ENCODE data around the gene ZNF789. TPM values are rescaled to one million over a fixed set of nuclear protein-coding genes. Genes with fewer than 3 reads are reported as not detected.

ZNF789 gene
- total and polyA plus RNA-seq, 9 of the 15 experiments (the other 6 are each of a cell fraction or from before 2014, with no cell fraction given) = 6.1 to 57.0 (median 24.8) TPM

- TF ChIP-seq EP400 (IDR thresholded peaks at IDR 0.05) = peak; percentile 98
- TF ChIP-seq ZEB2 (IDR thresholded peaks at IDR 0.05) = 0 out of 2 replicates have a peak, but pooled peaks have one; percentile 61
- TF ChIP-seq HIVEP1 (CRISPR knock-in tag; IDR thresholded peaks at IDR 0.05) = 0 out of 2 replicates have a peak, but pooled peaks have one; percentile 40
- peak; percentile 96 for TF ChIP-seq C11orf30 (IDR thresholded peaks at IDR 0.05; ENCODE audit: low read depth)
- peak; percentile 91; the same call in 1 of the 2 replicates for TF ChIP-seq CREB3L1 (IDR thresholded peaks at IDR 0.05; ENCODE audit: borderline replicate concordance, low read depth)
- peak; percentile 78 for TF ChIP-seq TAF7 (tag; IDR thresholded peaks at IDR 0.05)
- no peak; a peak in 2 of 3 replicates for TF ChIP-seq CBX3 (IDR thresholded peaks at IDR 0.05; ENCODE audit: borderline replicate concordance in 1 of 2, low read length in 2 of 2)
- TF ChIP-seq JUND (IDR thresholded peaks at IDR 0.05; ENCODE audit: borderline replicate concordance, low read depth, low read length) = peak; percentile 81
- TF ChIP-seq JUND (tag; IDR thresholded peaks at IDR 0.05; ENCODE audit: borderline replicate concordance, low read depth, low read length) = peak; percentile 36; the same call in 1 of the 3 replicates
- TF ChIP-seq BACH1 (tag; IDR thresholded peaks at IDR 0.05) = no peak
- TF ChIP-seq, protein P1, sequence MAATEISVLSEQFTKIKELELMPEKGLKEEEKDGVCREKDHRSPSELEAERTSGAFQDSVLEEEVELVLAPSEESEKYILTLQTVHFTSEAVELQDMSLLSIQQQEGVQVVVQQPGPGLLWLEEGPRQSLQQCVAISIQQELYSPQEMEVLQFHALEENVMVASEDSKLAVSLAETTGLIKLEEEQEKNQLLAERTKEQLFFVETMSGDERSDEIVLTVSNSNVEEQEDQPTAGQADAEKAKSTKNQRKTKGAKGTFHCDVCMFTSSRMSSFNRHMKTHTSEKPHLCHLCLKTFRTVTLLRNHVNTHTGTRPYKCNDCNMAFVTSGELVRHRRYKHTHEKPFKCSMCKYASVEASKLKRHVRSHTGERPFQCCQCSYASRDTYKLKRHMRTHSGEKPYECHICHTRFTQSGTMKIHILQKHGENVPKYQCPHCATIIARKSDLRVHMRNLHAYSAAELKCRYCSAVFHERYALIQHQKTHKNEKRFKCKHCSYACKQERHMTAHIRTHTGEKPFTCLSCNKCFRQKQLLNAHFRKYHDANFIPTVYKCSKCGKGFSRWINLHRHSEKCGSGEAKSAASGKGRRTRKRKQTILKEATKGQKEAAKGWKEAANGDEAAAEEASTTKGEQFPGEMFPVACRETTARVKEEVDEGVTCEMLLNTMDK (IDR thresholded peaks at IDR 0.05; ENCODE audit: borderline replicate concordance, insufficient read depth, low read depth, low read length, poor library complexity, severe bottlenecking) = no peak
- TF ChIP-seq, protein P2, sequence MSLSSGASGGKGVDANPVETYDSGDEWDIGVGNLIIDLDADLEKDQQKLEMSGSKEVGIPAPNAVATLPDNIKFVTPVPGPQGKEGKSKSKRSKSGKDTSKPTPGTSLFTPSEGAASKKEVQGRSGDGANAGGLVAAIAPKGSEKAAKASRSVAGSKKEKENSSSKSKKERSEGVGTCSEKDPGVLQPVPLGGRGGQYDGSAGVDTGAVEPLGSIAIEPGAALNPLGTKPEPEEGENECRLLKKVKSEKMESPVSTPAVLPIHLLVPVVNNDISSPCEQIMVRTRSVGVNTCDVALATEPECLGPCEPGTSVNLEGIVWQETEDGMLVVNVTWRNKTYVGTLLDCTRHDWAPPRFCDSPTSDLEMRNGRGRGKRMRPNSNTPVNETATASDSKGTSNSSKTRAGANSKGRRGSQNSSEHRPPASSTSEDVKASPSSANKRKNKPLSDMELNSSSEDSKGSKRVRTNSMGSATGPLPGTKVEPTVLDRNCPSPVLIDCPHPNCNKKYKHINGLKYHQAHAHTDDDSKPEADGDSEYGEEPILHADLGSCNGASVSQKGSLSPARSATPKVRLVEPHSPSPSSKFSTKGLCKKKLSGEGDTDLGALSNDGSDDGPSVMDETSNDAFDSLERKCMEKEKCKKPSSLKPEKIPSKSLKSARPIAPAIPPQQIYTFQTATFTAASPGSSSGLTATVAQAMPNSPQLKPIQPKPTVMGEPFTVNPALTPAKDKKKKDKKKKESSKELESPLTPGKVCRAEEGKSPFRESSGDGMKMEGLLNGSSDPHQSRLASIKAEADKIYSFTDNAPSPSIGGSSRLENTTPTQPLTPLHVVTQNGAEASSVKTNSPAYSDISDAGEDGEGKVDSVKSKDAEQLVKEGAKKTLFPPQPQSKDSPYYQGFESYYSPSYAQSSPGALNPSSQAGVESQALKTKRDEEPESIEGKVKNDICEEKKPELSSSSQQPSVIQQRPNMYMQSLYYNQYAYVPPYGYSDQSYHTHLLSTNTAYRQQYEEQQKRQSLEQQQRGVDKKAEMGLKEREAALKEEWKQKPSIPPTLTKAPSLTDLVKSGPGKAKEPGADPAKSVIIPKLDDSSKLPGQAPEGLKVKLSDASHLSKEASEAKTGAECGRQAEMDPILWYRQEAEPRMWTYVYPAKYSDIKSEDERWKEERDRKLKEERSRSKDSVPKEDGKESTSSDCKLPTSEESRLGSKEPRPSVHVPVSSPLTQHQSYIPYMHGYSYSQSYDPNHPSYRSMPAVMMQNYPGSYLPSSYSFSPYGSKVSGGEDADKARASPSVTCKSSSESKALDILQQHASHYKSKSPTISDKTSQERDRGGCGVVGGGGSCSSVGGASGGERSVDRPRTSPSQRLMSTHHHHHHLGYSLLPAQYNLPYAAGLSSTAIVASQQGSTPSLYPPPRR (CRISPR knock-in tag; IDR thresholded peaks at IDR 0.05; ENCODE audit: borderline replicate concordance) = no peak
- TF ChIP-seq ASH1L (IDR thresholded peaks at IDR 0.05; ENCODE audit: borderline replicate concordance, low read depth, partially characterized antibody) = peak; percentile 64
- TF ChIP-seq TFAP4 (CRISPR knock-in tag; IDR thresholded peaks at IDR 0.05; ENCODE audit: borderline replicate concordance) = peak; percentile 87
- peak; percentile 71; the same call in 1 of the 2 replicates for TF ChIP-seq NR2C2 (CRISPR knock-in tag; IDR thresholded peaks at IDR 0.05)
- peak; percentile 89 for TF ChIP-seq NR2C2 (tag; IDR thresholded peaks at IDR 0.05)
- TF ChIP-seq ZFP36 (IDR thresholded peaks at IDR 0.05; ENCODE audit: low read depth, low read length, partially characterized antibody) = no peak
These were observed 27.3 kb downstream of the ZNF789 start, which contains the start of gene ZNF394 (continued) for GRCh38 chr7:99499721-99500636.

Measured in K562 (cell line).